Activated CD4-positive, alpha-beta T cell treated with anti-CD3 and anti-CD28 coated beads, Interleukin-2, Interleukin-4, amounts not matched to agents 100 ng/mL and 50 ng/mL, durations not matched to agents 16 hours and 8 hours (primary cell): ENCODE data around the gene ARTN.

Experiments
- DNase-seq: peaks from one replicate; pipeline ENCODE4 v3.0.0-alpha.2; 2020; ENCODE audit warnings: low spot score

Gene ARTN

GRCh38 chr1:43985984-43986595 is 52.5 kb downstream of the ARTN start:
- DNase-seq = no peak

GRCh38 chr1:43986712-43987111 is 53.1 kb downstream of the ARTN start:
- no peak for DNase-seq
